NCI-H510A treated with DMSO at 0.1 percent for 48 hours (cell line): ENCODE results near the gene KIF5A.
A peak's percentile ranks its signal among the peaks of the same experiment; 100 is the strongest.

Source experiments
- DNase-seq: peaks from one replicate; lab custom pipeline; 2025; lab: John Stamatoyannopoulos, UW

KIF5A gene

GRCh38 chr12:57632073-57632957 is 82.5 kb downstream of the KIF5A start:
- peak; percentile 33 for DNase-seq

GRCh38 chr12:57632958-57633840 is 83.4 kb downstream of the KIF5A start, which contains the start of gene B4GALNT1:
TSS of gene B4GALNT1 (minus strand) at chr12:57633201. CDS start at chr12:57632132, 1,069 bp downstream.
- DNase-seq = peak; percentile 85
